GM23248 (cell line): ENCODE data around the gene L3MBTL4. TPM values are rescaled to one million over a fixed set of nuclear protein-coding genes. Genes with fewer than 3 reads are reported as not detected.

Experiments used
- DNase-seq: peaks from one replicate; pipeline ENCODE4 v3.0.0-alpha.2; 2015
- H2AFZ ChIP-seq: fragments of 200-600 bp; sonication (generic); 2 replicates; pipeline ENCODE4 v1.6.1; 2016; ENCODE audit warnings: antibody characterized with exemption
- H3F3A ChIP-seq: fragments of 200-600 bp; sonication (generic); 2 replicates; pipeline ENCODE4 v1.6.1; 2016; ENCODE audit warnings: mild to moderate bottlenecking, antibody characterized with exemption, mixed run types; ENCODE audit not compliant: insufficient read depth
- H3K27ac ChIP-seq: fragments of 200-600 bp; sonication (generic); 2 replicates; pipeline ENCODE4 v1.5.1; 2016; ENCODE audit warnings: mild to moderate bottlenecking
- H3K27me3 ChIP-seq: fragments of 200-600 bp; sonication (generic); replicated peaks from 2 replicates; pipeline ENCODE4 v1.6.1; 2016; ENCODE audit warnings: mild to moderate bottlenecking; ENCODE audit not compliant: insufficient read depth
- H3K36me3 ChIP-seq: fragments of 200-600 bp; sonication (generic); 2 replicates; pipeline ENCODE4 v1.6.1; 2016; ENCODE audit warnings: low read depth, mild to moderate bottlenecking
- H3K4me1 ChIP-seq: fragments of 200-600 bp; sonication (generic); 2 replicates; pipeline ENCODE4 v1.6.1; 2016; ENCODE audit warnings: mild to moderate bottlenecking; ENCODE audit not compliant: insufficient read depth
- H3K4me2 ChIP-seq: fragments of 200-600 bp; sonication (generic); one replicate; pipeline ENCODE4 v1.6.1; 2016; ENCODE audit warnings: mild to moderate bottlenecking; ENCODE audit not compliant: unreplicated experiment
- H3K4me3 ChIP-seq: fragments of 200-600 bp; sonication (generic); 2 replicates; pipeline ENCODE4 v1.5.1; 2016; ENCODE audit warnings: mild to moderate bottlenecking
- H3K79me2 ChIP-seq: fragments of 200-600 bp; sonication (generic); 2 replicates; pipeline ENCODE4 v1.6.1; 2016; ENCODE audit warnings: mild to moderate bottlenecking; ENCODE audit not compliant: insufficient read depth
- H3K9ac ChIP-seq: fragments of 200-600 bp; sonication (generic); 2 replicates; pipeline ENCODE4 v1.6.1; 2016; ENCODE audit warnings: mild to moderate bottlenecking
- H3K9me2 ChIP-seq: fragments of 200-600 bp; sonication (generic); 2 replicates; pipeline ENCODE4 v1.6.1; 2016; ENCODE audit warnings: mixed run types, mild to moderate bottlenecking, moderate library complexity; ENCODE audit not compliant: insufficient read depth
- H3K9me3 ChIP-seq: fragments of 200-600 bp; sonication (generic); one replicate; pipeline ENCODE4 v1.6.1; 2017; ENCODE audit warnings: low read depth
- H4K20me1 ChIP-seq: fragments of 200-600 bp; sonication (generic); 2 replicates; pipeline ENCODE4 v1.6.0; 2016; ENCODE audit not compliant: insufficient read depth
- EZH2 ChIP-seq: fragments of 200-600 bp; sonication (generic); IDR thresholded peaks from 2 replicates; pipeline ENCODE4 v1.6.1; 2018; ENCODE audit warnings: antibody characterized with exemption, mild to moderate bottlenecking; ENCODE audit not compliant: insufficient read depth, poor library complexity, severe bottlenecking
- EZH2phosphoT487 ChIP-seq: fragments of 200-600 bp; sonication (generic); IDR thresholded peaks from 2 replicates; pipeline ENCODE4 v1.6.1; 2018; ENCODE audit warnings: antibody characterized with exemption, moderate library complexity, mild to moderate bottlenecking, low read depth; ENCODE audit not compliant: insufficient read depth
- WGBS, 2 experiments: methylation state at CpG; one replicate each; pipeline ENCODE4 v1.1.6; 2015 to 2017; ENCODE audit warnings: low lambda C conversion rate in 2 of 2, low coverage in 1 of 2; ENCODE audit errors: missing lambda C conversion rate in 2 of 2; 5-methylcytosine and 5-hydroxymethylcytosine counted together
- in situ Hi-C: fragments of 300-500 bp; cut with MboI; formaldehyde crosslinking; loops from 2 replicates; pipeline ENCODE4 v1.15.0; 2020
- polyA plus RNA-seq: library from polyadenylated mRNA; unstranded; fragments of >200 nt; fragmentation: Nextera tagmentation; extraction: Ambion mirVana; gene quantifications from 2 replicates; pipeline ENCODE4 v1.2.1, GENCODE V29; 2016
- total RNA-seq: library from RNA; depleted of rRNA; stranded (reverse); fragments of >200 nt; shearing (Covaris generic); gene quantifications from 2 replicates; pipeline ENCODE4 v1.2.3, GENCODE V29; 2014

L3MBTL4 gene
- total and polyA plus RNA-seq, 2 experiments from 2014 or later, result not detected

DNA sequence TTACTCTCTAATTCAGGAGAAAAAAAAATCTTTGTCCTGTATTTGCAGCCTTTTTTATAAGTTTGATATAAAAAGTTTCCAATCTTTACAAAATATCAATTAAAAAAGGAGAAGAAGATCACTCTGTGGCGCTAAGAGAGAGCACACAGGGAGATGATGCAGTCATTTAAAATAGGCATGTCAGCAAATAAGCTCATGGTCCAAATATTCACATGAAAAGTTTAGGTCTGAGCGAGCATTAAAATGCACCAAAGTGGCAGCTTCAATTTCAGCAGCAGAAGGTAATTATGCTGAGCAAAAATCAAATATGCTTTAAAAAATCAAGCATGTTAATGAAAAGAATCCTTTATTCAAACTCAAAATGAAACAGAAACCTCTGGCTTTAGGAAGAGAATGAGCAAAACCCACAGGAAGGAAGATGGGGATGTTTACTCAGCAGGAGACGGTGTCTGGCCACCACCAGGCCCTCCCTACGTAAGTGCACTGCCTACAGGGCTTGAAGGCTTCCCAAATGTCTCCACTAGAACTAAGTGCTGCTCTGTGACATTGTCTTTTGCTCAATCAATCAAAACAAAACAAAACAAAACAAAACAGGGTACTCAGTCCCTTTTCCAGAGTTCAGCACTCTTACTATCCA, 120.4 kb downstream of the L3MBTL4 start:
- in situ Hi-C loops, result no loop called here
- WGBS, 2 experiments, result 18 to 20% methylated on average over 4 of the region's 4 CpGs
- H2AFZ ChIP-seq, result no peak overlapping the region
- no peaks in the 10 kb centered on the region for H3K27me3 ChIP-seq
- H3K4me3 ChIP-seq, result no peak overlapping the region
- H3K27ac ChIP-seq, result no peak overlapping the region
- no peak overlapping the region for H3K9ac ChIP-seq
- no peaks in the 10 kb centered on the region for H3K36me3 ChIP-seq
- no peaks in the 10 kb centered on the region for H3K9me2 ChIP-seq
- no peaks in the 10 kb centered on the region for H3F3A ChIP-seq
- no peak for DNase-seq
- H4K20me1 ChIP-seq, result no peaks in the 10 kb centered on the region
- H3K4me2 ChIP-seq, result no peak overlapping the region
- no peak for TF ChIP-seq EZH2phosphoT487
- no peak for TF ChIP-seq EZH2
- no peaks in the 10 kb centered on the region for H3K79me2 ChIP-seq
- no peaks in the 10 kb centered on the region for H3K4me1 ChIP-seq
- H3K9me3 ChIP-seq, result no peaks in the 10 kb centered on the region

DNA sequence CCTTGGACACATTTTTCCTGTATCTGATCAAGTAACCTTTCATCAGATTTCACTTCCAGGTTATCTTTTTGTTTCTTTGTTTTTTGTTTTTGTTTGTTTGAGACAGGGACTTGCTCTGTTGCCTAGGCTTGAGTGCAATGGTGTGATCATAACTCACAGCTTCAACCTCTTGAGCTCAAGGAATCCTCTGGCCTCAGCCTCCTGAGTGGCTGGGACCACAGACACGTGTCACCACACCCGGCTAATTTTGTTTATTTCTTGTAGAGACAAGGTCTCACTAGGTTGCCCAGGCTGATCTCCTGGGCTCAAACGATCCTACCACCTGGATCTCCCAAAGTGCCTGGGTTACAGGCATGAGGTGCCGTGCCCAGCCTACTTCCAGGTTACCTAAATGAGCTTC, 124.9 kb downstream of the L3MBTL4 start:
- Histone ChIP-seq H3K4me3 (no peak overlapping the region), H3K9me3 (no peaks in the 10 kb centered on the region), H3K9me2 (no peaks in the 10 kb centered on the region), H4K20me1 (no peaks in the 10 kb centered on the region), H2AFZ (no peak overlapping the region), H3K4me2 (no peak overlapping the region), H3K4me1 (no peaks in the 10 kb centered on the region), H3K9ac (no peak overlapping the region), H3K27ac (no peak overlapping the region), H3K79me2 (no peaks in the 10 kb centered on the region), H3F3A (no peaks in the 10 kb centered on the region), H3K27me3 (no peaks in the 10 kb centered on the region), H3K36me3 (no peaks in the 10 kb centered on the region)
- DNase-seq, result no peak
- in situ Hi-C loops, result no loop called here
- 52 to 60% methylated on average over 4 of the region's 4 CpGs for WGBS, 2 experiments
- TF ChIP-seq EZH2phosphoT487 (no peak), EZH2 (no peak)

DNA sequence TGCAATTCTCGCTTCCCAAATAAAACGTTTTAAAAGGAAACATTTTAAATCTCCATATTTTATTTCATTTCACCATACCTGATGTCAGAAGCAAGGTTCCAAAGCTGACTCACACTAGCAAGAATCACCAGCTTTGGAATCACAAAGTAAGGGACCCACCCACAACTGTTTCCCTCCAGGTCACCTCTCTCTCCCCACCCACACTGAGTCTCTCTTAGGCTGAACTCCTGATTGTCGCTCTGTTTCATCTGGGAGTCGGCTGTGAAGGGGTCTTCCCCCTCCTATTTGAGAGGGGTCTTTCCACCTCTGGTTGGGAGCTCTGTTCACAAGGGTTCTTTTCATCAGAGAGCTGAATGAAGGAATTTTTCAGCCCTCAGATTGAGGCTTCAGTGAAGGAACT, 128.1 kb downstream of the L3MBTL4 start:
- Histone ChIP-seq H2AFZ (no peak overlapping the region), H3K27me3 (no peaks in the 10 kb centered on the region), H3K4me1 (no peaks in the 10 kb centered on the region), H3K4me2 (no peak overlapping the region), H4K20me1 (no peaks in the 10 kb centered on the region), H3F3A (no peaks in the 10 kb centered on the region), H3K36me3 (no peaks in the 10 kb centered on the region), H3K9ac (no peak overlapping the region), H3K79me2 (no peaks in the 10 kb centered on the region), H3K27ac (no peak overlapping the region), H3K9me3 (no peaks in the 10 kb centered on the region), H3K9me2 (no peaks in the 10 kb centered on the region), H3K4me3 (no peak overlapping the region)
- TF ChIP-seq EZH2phosphoT487 (no peak), EZH2 (no peak)
- WGBS, 2 experiments, result 58 to 65% methylated on average over 4 of the region's 4 CpGs
- in situ Hi-C loops, result no loop called here
- no peak for DNase-seq

DNA sequence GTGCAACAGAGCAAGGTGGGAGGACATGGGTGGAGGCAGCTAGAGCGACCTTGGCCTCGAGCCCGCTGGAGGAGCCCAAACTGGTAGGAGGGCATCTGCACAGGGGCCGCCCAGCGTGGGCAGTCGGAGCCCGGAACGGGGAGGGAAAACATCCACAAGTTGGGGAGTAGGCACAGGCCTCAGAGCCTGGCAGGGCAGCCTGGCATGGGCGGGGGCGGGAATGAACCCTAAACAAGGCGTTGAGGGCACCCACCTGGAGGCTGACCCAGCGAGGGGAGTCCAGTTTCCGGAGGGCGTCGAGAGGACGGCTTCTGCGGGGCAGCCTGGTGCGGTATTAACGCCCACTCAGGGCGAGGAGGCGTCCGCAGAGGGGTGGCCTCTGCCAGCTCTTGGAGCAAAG, 129.9 kb downstream of the L3MBTL4 start:
- H3K9me2 ChIP-seq, result no peaks in the 10 kb centered on the region
- 87 to 91% methylated on average over 19 to 22 of the region's 22 CpGs for WGBS, 2 experiments
- H3K9ac ChIP-seq, result no peak overlapping the region
- H3K27ac ChIP-seq, result no peak overlapping the region
- H3K4me3 ChIP-seq, result no peak overlapping the region
- H2AFZ ChIP-seq, result no peak overlapping the region
- TF ChIP-seq EZH2phosphoT487 (no peak), EZH2 (no peak)
- H3K27me3 ChIP-seq, result no peaks in the 10 kb centered on the region
- no peaks in the 10 kb centered on the region for H3K36me3 ChIP-seq
- H4K20me1 ChIP-seq, result no peaks in the 10 kb centered on the region
- DNase-seq, result no peak
- in situ Hi-C loops, result no loop called here
- H3F3A ChIP-seq, result no peaks in the 10 kb centered on the region
- no peak overlapping the region for H3K4me2 ChIP-seq
- H3K4me1 ChIP-seq, result no peaks in the 10 kb centered on the region
- H3K9me3 ChIP-seq, result no peaks in the 10 kb centered on the region
- no peaks in the 10 kb centered on the region for H3K79me2 ChIP-seq

DNA sequence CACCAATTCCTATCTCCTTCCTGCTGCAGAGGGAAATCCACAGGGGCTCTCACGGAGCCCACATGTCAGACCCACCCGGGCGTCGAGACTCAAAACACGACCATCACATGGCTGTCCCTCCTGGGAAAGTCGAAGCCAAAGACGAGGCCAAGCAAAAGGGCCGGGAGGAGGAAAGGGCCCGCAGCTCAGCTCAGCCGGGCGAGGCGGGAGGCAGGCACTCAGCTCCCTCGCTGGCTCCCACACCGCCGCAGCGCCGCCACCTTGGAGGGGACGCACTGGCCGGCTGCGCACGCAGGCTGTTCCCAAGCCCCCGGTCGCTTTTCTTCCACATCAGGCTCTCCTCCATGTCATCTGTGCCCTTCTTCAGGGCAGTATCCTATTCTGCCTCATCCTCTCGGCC, 130.4 kb downstream of the L3MBTL4 start:
- no peak for DNase-seq
- H3F3A ChIP-seq, result no peaks in the 10 kb centered on the region
- H3K9ac ChIP-seq, result no peak overlapping the region
- H3K4me2 ChIP-seq, result no peak overlapping the region
- no peaks in the 10 kb centered on the region for H3K36me3 ChIP-seq
- no peaks in the 10 kb centered on the region for H4K20me1 ChIP-seq
- H3K9me2 ChIP-seq, result no peaks in the 10 kb centered on the region
- H3K79me2 ChIP-seq, result no peaks in the 10 kb centered on the region
- 82 to 83% methylated on average over 12 to 24 of the region's 24 CpGs for WGBS, 2 experiments
- no peak overlapping the region for H2AFZ ChIP-seq
- no peak overlapping the region for H3K4me3 ChIP-seq
- no peak for TF ChIP-seq EZH2phosphoT487
- no peak for TF ChIP-seq EZH2
- H3K4me1 ChIP-seq, result no peaks in the 10 kb centered on the region
- no peak overlapping the region for H3K27ac ChIP-seq
- H3K9me3 ChIP-seq, result no peaks in the 10 kb centered on the region
- in situ Hi-C loops, result no loop called here
- no peaks in the 10 kb centered on the region for H3K27me3 ChIP-seq
